Liver (tissue), 3 donors: ENCODE measurements around the gene MYO15A.

Source experiments
- FOXA1 ChIP-seq: IDR thresholded peaks from 2 replicates; pipeline ENCODE4 v1.6.1; 2016; ENCODE audit warnings: antibody characterized with exemption
- JUND ChIP-seq, 2 donors: IDR thresholded peaks; 2 replicates each; pipeline ENCODE4 v1.6.1; 2016; ENCODE audit warnings: antibody characterized with exemption in 2 of 2
- MAX ChIP-seq: IDR thresholded peaks from 2 replicates; pipeline ENCODE4 v1.6.1; 2016; ENCODE audit warnings: antibody characterized with exemption
- NR2F2 ChIP-seq: IDR thresholded peaks from 2 replicates; pipeline ENCODE4 v1.6.1; 2016; ENCODE audit warnings: antibody characterized with exemption
- RAD21 ChIP-seq, 2 donors: IDR thresholded peaks; 2 replicates each; pipeline ENCODE4 v1.6.1; 2016; ENCODE audit warnings: antibody characterized with exemption in 2 of 2, mild to moderate bottlenecking in 2 of 2
- YY1 ChIP-seq: IDR thresholded peaks from 2 replicates; pipeline ENCODE4 v1.6.1; 2016; ENCODE audit warnings: antibody characterized with exemption, mild to moderate bottlenecking
- TF ChIP-seq, protein P1 (sequence below): fragments of 150-350 bp; IDR thresholded peaks from 2 replicates; pipeline ENCODE4 v1.5.1; 2017; ENCODE audit warnings: improper control_type of control experiment, low read depth, low read length; ENCODE audit not compliant: missing input control
- TF ChIP-seq, protein P2 (sequence below): IDR thresholded peaks from 2 replicates; pipeline ENCODE4 v1.6.1; 2016; ENCODE audit warnings: antibody characterized with exemption, mild to moderate bottlenecking
- TF ChIP-seq, protein P3 (sequence below): IDR thresholded peaks from 2 replicates; pipeline ENCODE4 v1.6.1; 2016; ENCODE audit warnings: antibody characterized with exemption
- donor health status: healthy.
- donor health status: healthy.

DNA sequence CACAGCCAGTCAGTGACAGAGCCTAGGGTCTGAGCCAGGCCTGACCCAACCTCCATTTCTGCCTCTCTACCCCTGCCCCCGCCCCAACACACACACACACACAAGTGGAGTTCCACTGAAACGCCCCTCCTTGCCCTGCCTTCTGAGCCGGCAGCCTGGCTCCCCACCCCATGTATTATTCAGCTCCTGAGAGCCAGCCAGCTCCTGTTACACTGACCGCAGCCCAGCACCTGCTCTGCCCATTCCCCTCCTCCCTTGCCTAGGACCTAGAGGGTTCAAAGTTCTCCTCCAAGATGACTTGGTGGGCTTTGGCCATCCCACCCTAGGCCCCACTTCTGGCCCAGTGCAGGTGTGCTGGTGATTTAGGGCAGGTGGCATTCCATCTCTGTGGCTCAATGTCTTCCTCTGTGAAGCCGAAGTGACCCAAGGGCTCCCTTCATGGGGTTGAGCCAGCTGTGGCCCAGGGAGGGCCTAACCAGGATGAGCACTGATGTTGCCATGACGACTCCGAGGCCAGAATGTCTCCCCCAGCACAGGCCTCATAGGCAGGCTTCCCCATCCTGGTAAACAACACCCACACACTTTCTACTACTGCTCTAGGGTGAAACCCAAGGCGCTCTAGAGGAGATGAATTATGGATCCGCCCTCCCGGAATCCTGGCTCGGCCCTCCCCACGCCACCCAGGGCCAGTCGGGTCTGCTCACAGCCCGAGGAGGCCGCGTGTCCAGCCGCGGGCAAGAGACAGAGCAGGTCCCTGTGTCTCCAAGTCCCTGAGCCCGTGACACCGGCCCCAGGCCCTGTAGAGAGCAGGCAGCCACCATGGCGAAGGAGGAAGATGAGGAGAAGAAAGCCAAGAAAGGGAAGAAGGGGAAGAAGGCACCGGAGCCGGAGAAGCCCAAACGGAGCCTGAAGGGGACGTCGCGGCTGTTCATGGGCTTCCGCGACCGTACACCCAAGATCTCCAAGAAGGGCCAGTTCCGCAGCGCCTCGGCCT lies 9.7 kb downstream of the MYO15A start:
- TF ChIP-seq, protein P1, sequence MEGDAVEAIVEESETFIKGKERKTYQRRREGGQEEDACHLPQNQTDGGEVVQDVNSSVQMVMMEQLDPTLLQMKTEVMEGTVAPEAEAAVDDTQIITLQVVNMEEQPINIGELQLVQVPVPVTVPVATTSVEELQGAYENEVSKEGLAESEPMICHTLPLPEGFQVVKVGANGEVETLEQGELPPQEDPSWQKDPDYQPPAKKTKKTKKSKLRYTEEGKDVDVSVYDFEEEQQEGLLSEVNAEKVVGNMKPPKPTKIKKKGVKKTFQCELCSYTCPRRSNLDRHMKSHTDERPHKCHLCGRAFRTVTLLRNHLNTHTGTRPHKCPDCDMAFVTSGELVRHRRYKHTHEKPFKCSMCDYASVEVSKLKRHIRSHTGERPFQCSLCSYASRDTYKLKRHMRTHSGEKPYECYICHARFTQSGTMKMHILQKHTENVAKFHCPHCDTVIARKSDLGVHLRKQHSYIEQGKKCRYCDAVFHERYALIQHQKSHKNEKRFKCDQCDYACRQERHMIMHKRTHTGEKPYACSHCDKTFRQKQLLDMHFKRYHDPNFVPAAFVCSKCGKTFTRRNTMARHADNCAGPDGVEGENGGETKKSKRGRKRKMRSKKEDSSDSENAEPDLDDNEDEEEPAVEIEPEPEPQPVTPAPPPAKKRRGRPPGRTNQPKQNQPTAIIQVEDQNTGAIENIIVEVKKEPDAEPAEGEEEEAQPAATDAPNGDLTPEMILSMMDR: no peak
- no peak for TF ChIP-seq MAX
- TF ChIP-seq JUND (IDR thresholded peaks at IDR 0.05): no peak
- no peak for TF ChIP-seq YY1
- TF ChIP-seq, protein P2, sequence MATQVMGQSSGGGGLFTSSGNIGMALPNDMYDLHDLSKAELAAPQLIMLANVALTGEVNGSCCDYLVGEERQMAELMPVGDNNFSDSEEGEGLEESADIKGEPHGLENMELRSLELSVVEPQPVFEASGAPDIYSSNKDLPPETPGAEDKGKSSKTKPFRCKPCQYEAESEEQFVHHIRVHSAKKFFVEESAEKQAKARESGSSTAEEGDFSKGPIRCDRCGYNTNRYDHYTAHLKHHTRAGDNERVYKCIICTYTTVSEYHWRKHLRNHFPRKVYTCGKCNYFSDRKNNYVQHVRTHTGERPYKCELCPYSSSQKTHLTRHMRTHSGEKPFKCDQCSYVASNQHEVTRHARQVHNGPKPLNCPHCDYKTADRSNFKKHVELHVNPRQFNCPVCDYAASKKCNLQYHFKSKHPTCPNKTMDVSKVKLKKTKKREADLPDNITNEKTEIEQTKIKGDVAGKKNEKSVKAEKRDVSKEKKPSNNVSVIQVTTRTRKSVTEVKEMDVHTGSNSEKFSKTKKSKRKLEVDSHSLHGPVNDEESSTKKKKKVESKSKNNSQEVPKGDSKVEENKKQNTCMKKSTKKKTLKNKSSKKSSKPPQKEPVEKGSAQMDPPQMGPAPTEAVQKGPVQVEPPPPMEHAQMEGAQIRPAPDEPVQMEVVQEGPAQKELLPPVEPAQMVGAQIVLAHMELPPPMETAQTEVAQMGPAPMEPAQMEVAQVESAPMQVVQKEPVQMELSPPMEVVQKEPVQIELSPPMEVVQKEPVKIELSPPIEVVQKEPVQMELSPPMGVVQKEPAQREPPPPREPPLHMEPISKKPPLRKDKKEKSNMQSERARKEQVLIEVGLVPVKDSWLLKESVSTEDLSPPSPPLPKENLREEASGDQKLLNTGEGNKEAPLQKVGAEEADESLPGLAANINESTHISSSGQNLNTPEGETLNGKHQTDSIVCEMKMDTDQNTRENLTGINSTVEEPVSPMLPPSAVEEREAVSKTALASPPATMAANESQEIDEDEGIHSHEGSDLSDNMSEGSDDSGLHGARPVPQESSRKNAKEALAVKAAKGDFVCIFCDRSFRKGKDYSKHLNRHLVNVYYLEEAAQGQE: no peak
- no peak for TF ChIP-seq FOXA1
- TF ChIP-seq NR2F2: no peak
- TF ChIP-seq RAD21 (IDR thresholded peaks at IDR 0.05): no peak
- TF ChIP-seq, protein P3, sequence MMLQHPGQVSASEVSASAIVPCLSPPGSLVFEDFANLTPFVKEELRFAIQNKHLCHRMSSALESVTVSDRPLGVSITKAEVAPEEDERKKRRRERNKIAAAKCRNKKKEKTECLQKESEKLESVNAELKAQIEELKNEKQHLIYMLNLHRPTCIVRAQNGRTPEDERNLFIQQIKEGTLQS: no peak
